ENCODE measurements around the gene ADGRV1. TPM values are rescaled to one million over a fixed set of nuclear protein-coding genes. Genes with fewer than 3 reads are reported as not detected.

Gene ADGRV1
- total and polyA plus RNA-seq, 12 donors: 129 to 2,577 (median 695) TPM

DNA sequence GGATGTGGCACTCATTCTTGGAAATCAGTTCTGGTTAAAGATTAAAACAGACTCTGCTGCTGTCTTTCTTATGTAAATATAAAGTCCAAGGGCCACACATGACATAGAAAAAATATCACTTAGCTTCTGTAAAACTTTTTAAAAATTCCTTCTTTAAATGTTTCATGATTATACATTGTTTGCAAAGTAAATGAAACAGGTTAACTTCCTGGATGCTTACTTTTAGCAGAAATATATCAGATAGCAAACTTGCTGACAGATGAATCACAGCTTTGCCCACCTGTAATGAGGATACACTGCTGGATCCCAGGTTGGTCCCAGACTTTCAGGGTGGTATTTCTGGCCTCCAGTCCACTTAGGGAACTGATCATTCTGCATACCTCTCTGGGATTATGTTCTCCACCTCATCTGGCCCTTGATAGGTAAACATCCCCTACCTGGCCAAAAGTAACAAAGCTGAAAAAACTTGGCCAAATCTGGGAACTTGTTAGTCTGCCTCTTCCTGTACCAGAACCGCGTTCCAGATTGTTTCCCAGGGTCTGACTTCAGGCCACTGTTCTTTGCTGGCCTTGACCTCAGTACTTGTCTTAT lies 340.5 kb downstream of the ADGRV1 start:
- no peak overlapping the region for H3K27ac ChIP-seq
- TF ChIP-seq POLR2A (IDR thresholded peaks at IDR 0.05): no peak
- TF ChIP-seq, protein P1, sequence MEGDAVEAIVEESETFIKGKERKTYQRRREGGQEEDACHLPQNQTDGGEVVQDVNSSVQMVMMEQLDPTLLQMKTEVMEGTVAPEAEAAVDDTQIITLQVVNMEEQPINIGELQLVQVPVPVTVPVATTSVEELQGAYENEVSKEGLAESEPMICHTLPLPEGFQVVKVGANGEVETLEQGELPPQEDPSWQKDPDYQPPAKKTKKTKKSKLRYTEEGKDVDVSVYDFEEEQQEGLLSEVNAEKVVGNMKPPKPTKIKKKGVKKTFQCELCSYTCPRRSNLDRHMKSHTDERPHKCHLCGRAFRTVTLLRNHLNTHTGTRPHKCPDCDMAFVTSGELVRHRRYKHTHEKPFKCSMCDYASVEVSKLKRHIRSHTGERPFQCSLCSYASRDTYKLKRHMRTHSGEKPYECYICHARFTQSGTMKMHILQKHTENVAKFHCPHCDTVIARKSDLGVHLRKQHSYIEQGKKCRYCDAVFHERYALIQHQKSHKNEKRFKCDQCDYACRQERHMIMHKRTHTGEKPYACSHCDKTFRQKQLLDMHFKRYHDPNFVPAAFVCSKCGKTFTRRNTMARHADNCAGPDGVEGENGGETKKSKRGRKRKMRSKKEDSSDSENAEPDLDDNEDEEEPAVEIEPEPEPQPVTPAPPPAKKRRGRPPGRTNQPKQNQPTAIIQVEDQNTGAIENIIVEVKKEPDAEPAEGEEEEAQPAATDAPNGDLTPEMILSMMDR (IDR thresholded peaks at IDR 0.05): no peak
- DNase-seq: no peak
- no peaks in the 10 kb centered on the region for H3K27me3 ChIP-seq
- WGBS, 4 donors: 56 to 66% (median 59%) methylated on average over 2 of the region's 2 CpGs
- intact Hi-C loops (cut with DNase I): no loop called here
- no peaks in the 10 kb centered on the region for H3K9me3 ChIP-seq (replicated peaks in 1 of 3)
- no peak overlapping the region for H3K4me3 ChIP-seq
- no peaks in the 10 kb centered on the region for H3K36me3 ChIP-seq (replicated peaks in 1 of 2)
- no peaks in the 10 kb centered on the region for H3K4me1 ChIP-seq (replicated peaks in 1 of 2)

DNA sequence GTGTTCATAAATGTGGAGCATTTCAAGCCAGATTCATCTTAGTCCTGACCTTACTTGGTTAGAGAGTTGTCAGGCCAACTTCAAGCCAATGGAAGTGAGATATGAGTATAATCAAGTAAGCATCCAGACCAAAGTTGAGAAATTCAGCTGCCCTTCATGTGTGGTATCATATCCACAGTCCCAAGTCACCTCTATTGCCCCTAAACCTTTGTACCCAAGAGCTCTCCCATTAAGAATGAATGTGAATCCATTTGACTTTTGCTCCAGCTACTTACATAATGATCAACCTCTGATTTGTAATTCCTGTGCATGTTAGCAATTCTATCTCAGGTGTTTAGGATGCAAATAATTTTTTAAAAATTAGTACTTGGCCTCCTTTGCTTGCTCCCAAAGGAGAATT lies 342.7 kb downstream of the ADGRV1 start:
- TF ChIP-seq, protein P1 (IDR thresholded peaks at IDR 0.05): no peak
- TF ChIP-seq POLR2A (IDR thresholded peaks at IDR 0.05): no peak
- no peak overlapping the region for H3K4me3 ChIP-seq
- intact Hi-C loops (cut with DNase I): no loop called here
- H3K27ac ChIP-seq: no peak overlapping the region
- no peaks in the 10 kb centered on the region for H3K27me3 ChIP-seq
- no peaks in the 10 kb centered on the region for H3K4me1 ChIP-seq (replicated peaks in 1 of 2)
- no peak for DNase-seq
- H3K9me3 ChIP-seq (replicated peaks in 1 of 3): no peaks in the 10 kb centered on the region
- no peaks in the 10 kb centered on the region for H3K36me3 ChIP-seq (replicated peaks in 1 of 2)

DNA sequence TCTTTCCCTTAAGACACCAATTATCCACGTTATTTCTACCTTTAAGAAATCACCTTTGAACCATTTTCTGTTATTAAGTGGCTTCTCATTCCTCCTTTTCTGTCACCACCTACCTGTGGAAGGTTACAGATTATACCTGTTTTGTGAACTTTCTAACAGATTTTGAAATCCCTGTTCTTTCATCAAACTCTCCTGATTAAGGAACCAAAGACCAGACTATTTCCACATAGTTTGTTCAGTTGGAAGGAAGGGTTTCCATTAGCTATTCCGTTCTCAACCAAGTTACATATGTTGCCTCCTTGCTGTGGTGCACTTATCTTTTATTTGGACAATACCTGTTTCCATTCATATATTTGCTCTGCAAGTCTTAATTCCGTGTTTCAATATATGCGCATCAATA lies 343.6 kb downstream of the ADGRV1 start:
- WGBS, 4 donors: 89 to 95% (median 91%) methylated on average over 4 of the region's 4 CpGs
- no peak overlapping the region for H3K4me3 ChIP-seq
- TF ChIP-seq, protein P1 (IDR thresholded peaks at IDR 0.05): no peak
- TF ChIP-seq POLR2A (IDR thresholded peaks at IDR 0.05): no peak
- H3K27me3 ChIP-seq: no peaks in the 10 kb centered on the region
- no peaks in the 10 kb centered on the region for H3K36me3 ChIP-seq (replicated peaks in 1 of 2)
- intact Hi-C loops (cut with DNase I): no loop called here
- no peak overlapping the region for H3K27ac ChIP-seq
- no peaks in the 10 kb centered on the region for H3K4me1 ChIP-seq (replicated peaks in 1 of 2)
- DNase-seq: no peak
- no peaks in the 10 kb centered on the region for H3K9me3 ChIP-seq (replicated peaks in 1 of 3)

DNA sequence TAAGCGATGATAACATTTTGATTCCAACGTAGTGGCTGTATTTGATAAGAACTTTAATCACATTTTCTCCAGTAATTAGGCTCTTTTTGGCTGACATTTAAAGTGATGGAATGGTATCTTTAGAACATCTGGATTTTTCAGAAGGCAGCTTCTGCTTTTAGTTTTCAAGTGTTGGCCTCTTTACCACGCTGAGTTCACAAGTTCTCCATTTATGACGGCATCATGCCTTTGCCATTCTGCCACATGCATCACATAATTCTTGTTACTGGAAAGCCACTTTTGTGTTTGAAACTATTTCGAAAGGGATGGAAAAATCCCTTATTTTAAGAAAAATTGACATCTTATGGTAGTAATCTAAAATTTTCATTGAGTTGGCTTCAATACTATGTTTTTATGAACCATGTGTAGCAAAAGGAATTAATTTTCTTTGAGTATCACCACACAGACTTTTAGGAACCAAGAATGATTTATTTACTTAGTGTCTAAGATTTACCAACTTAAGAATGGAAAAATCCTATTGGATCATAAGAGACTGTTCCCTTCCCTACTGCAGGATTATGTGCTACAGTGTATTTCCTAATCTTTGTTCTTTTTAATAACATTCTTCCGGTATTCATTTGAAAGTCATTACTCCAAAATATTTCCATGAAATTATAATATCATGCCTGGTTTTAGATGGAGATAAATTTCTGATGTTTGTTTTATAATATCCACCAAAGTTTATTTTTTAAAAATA lies 344.2 kb downstream of the ADGRV1 start:
- WGBS, 4 donors: 68 to 78% (median 70%) methylated on average over 6 of the region's 6 CpGs
- H3K9me3 ChIP-seq (replicated peaks in 1 of 3): no peaks in the 10 kb centered on the region
- TF ChIP-seq POLR2A (IDR thresholded peaks at IDR 0.05): no peak
- TF ChIP-seq, protein P1 (IDR thresholded peaks at IDR 0.05): no peak
- H3K27ac ChIP-seq: no peak overlapping the region
- H3K36me3 ChIP-seq (replicated peaks in 1 of 2): no peaks in the 10 kb centered on the region
- no peaks in the 10 kb centered on the region for H3K4me1 ChIP-seq (replicated peaks in 1 of 2)
- H3K4me3 ChIP-seq: no peak overlapping the region
- DNase-seq: no peak
- no peaks in the 10 kb centered on the region for H3K27me3 ChIP-seq
- intact Hi-C loops (cut with DNase I): no loop called here
